Measurements from ENCODE around the gene PTPRM.

- no peak for TF ChIP-seq POLR2A (IDR thresholded peaks at IDR 0.05)
- TF ChIP-seq CTCF (IDR thresholded peaks at IDR 0.05), result no peak
Measured at GRCh38 chr18:8176554-8176953, 609.4 kb downstream of the PTPRM start.
